ENCODE data around the gene MTMR12.
A peak's percentile ranks its signal among the peaks of the same experiment; 100 is the strongest.

Gene MTMR12, protein sequence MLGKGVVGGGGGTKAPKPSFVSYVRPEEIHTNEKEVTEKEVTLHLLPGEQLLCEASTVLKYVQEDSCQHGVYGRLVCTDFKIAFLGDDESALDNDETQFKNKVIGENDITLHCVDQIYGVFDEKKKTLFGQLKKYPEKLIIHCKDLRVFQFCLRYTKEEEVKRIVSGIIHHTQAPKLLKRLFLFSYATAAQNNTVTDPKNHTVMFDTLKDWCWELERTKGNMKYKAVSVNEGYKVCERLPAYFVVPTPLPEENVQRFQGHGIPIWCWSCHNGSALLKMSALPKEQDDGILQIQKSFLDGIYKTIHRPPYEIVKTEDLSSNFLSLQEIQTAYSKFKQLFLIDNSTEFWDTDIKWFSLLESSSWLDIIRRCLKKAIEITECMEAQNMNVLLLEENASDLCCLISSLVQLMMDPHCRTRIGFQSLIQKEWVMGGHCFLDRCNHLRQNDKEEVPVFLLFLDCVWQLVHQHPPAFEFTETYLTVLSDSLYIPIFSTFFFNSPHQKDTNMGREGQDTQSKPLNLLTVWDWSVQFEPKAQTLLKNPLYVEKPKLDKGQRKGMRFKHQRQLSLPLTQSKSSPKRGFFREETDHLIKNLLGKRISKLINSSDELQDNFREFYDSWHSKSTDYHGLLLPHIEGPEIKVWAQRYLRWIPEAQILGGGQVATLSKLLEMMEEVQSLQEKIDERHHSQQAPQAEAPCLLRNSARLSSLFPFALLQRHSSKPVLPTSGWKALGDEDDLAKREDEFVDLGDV

DNA sequence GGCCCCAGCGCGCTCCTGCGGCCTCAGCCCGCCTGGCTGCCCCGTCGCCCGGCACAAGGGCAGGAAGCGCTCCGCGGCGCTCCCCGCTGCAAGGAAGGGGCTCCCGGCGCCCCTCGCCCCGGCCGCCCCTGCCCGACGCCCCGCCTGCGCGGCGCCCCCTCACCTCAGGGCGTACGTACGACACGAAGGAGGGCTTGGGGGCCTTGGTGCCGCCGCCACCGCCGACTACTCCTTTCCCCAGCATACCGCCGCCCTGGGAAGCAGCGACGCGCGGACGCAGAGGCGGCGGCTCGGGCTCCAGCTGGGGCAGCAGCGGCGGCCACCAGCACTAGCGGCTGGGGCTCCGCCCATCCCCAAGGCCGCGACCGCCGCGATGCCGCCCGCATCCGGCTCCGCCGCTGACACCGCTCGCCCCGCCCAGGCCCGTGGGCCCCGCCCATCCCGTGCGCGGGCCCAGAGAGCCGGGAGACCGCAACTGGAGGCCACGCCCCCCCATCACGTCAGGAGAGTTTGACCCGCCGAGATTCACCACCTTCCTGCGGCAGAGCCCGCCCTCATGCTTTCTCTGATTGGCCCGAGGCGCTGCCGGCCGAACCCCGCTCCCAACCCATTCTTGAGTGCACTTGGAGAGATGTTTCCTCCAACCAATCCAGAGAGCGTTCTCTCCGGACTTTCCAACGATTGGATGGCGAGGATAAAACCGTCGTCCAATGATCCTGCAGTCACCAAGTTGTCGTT, at the start of gene MTMR12:
Gene MTMR12 (minus strand): TSS at position 345 of the 738 bp plus-strand sequence. CDS start 101 bp downstream, at position 244.
- peak; percentile 99 to 100 for DNase-seq (ENCODE audit: low read depth in 2 of 2)
- peak within 1 kb of the TSS; percentile 72 to 79 for H3K4me3 ChIP-seq (replicated peaks in 1 of 2; ENCODE audit: low read depth in 2 of 2, low read length in 2 of 2)
- TF ChIP-seq, protein P1, sequence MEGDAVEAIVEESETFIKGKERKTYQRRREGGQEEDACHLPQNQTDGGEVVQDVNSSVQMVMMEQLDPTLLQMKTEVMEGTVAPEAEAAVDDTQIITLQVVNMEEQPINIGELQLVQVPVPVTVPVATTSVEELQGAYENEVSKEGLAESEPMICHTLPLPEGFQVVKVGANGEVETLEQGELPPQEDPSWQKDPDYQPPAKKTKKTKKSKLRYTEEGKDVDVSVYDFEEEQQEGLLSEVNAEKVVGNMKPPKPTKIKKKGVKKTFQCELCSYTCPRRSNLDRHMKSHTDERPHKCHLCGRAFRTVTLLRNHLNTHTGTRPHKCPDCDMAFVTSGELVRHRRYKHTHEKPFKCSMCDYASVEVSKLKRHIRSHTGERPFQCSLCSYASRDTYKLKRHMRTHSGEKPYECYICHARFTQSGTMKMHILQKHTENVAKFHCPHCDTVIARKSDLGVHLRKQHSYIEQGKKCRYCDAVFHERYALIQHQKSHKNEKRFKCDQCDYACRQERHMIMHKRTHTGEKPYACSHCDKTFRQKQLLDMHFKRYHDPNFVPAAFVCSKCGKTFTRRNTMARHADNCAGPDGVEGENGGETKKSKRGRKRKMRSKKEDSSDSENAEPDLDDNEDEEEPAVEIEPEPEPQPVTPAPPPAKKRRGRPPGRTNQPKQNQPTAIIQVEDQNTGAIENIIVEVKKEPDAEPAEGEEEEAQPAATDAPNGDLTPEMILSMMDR (IDR thresholded peaks at IDR 0.05; ENCODE audit: low read depth, low read length), result no peak

DNA sequence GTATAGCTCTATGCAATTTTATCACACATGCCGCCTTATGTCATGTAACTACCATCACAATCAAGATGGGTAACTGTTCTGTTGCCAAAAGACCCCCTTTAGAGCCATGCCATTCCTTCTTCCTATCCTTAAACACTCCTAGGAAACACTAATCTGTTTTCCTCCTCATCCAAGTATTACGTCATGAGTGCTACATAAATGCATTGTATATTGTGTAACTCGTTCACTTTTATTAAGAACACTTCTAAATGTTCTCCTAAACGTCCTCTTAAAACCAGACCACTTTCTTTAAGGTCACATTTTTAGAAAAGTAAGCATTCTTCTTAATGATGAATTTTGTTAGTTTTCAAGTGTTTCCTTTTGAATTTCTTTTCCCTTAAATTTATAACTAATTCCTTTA, 49.8 kb upstream of the MTMR12 start:
- TF ChIP-seq, protein P1 (IDR thresholded peaks at IDR 0.05; ENCODE audit: low read depth, low read length), result no peak
- no peak overlapping the region for H3K4me3 ChIP-seq (replicated peaks in 1 of 2; ENCODE audit: low read depth in 2 of 2, low read length in 2 of 2)
- DNase-seq (ENCODE audit: low read depth in 2 of 2), result no peak

DNA sequence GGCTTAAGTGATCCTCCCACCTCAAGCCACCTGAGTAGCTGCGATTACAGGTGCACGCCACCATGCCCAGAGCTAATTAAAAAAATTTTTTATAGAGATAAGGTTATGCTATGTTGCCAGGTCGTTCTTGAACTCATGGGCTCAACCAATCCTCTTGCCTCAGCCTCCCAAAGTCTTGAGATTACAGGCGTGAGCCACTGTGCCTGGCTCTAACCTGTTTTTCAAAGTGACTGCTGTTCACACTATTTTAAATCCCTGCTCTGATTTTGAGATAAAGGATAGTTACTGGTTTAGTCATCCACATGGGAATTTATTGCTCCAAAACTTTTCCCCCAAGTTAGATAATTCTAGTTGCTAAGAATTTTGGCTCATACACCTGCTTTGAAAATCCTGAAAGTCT, 48.2 kb upstream of the MTMR12 start:
- TF ChIP-seq, protein P1 (IDR thresholded peaks at IDR 0.05; ENCODE audit: low read depth, low read length), result no peak
- H3K4me3 ChIP-seq (replicated peaks in 1 of 2; ENCODE audit: low read depth in 2 of 2, low read length in 2 of 2), result no peak overlapping the region
- DNase-seq (ENCODE audit: low read depth in 2 of 2), result no peak

DNA sequence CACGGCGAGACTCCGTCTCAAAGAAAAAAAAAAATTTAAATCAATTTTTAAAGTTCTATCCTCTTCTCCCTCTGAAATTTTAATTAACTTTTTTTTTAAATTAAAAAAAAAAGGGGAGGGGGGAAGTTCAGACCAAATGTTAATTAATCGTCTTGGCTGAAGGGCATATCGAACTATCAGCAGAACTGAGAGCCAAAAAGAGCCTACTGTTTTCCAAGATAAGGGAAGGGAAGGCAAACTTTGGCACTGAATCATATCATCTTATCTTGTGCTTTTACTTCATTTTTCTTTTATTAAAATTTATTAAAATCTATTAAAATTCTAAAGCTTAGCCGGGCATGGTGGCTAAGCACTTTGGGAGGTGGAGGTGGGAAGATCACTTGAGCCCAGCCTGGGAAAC, 45.9 kb upstream of the MTMR12 start:
- DNase-seq (ENCODE audit: low read depth in 2 of 2), result no peak
- H3K4me3 ChIP-seq (replicated peaks in 1 of 2; ENCODE audit: low read depth in 2 of 2, low read length in 2 of 2), result no peak overlapping the region
- TF ChIP-seq, protein P1 (IDR thresholded peaks at IDR 0.05; ENCODE audit: low read depth, low read length), result no peak

DNA sequence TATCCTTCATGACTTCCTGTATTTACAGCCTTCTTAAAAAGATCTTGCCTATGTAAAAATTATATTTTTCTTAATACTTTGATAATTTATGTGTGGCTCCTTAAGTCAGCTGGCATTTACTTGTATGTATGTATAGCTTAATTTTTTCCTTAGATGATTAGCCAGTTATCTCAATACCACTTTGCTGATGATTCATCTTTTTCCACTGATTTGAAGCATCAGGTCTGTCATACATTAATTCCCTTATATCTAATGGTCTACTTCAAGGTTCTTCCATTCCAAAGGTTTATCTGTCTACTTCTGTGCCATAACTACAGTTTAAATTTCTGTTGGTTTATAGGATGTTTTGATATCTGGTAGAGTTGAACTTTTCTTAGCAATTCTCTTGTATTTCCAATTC, 44.9 kb upstream of the MTMR12 start:
- DNase-seq (ENCODE audit: low read depth in 2 of 2), result no peak
- TF ChIP-seq, protein P1 (IDR thresholded peaks at IDR 0.05; ENCODE audit: low read depth, low read length), result no peak
- no peak overlapping the region for H3K4me3 ChIP-seq (replicated peaks in 1 of 2; ENCODE audit: low read depth in 2 of 2, low read length in 2 of 2)

DNA sequence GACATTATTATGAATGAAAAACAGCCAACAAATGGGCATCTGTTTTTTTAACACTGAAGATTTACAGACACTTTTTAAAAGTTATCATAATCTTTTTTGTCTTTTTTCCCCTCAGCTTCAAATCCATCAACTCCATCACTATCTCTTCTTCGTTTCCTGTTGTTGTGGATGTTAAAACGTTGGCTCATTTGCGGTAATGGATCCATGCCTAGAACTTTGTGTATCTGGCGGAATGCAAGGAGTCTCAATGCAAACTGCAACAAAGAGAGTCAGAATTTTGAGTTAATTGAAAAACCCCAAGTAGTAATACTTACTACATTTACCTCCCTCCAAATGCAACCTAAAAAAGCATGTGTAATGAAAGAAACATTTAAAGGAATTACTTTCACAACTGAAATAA, 42.9 kb upstream of the MTMR12 start:
- TF ChIP-seq, protein P1 (IDR thresholded peaks at IDR 0.05; ENCODE audit: low read depth, low read length), result no peak

More for the DNA sequence above, 42.9 kb upstream of the MTMR12 start:
- peak; percentile 70 to 86 for DNase-seq (ENCODE audit: low read depth in 2 of 2)
- H3K4me3 ChIP-seq (replicated peaks in 1 of 2; ENCODE audit: low read depth in 2 of 2, low read length in 2 of 2), result no peak overlapping the region

Measured in cardiac fibroblast (primary cell).